Fibroblast of skin of abdomen (primary cell): ENCODE data around the gene TASOR2. TPM values are rescaled to one million over a fixed set of nuclear protein-coding genes. Genes with fewer than 3 reads are reported as not detected.

ENCODE experiments used
- DNase-seq: peaks from one replicate; pipeline ENCODE4 v3.0.0-alpha.2; 2013
- polyA plus RNA-seq, 2 experiments: library from polyadenylated mRNA; unstranded; fragments of 120-200 nt; gene quantifications; one replicate each; pipeline ENCODE4 v1.2.1, GENCODE V29; 2013; ENCODE audit not compliant: insufficient read length in 2 of 2

TASOR2 gene
- polyA plus RNA-seq (2013, experiment 1 of 2; ENCODE audit: insufficient read length) = 25.7 TPM
- 26.2 TPM for polyA plus RNA-seq (2013, experiment 2 of 2; ENCODE audit: insufficient read length)

GRCh38 chr10:5684318-5684970 is at the start of gene TASOR2:
TASOR2 (plus strand) TSS chr10:5684838; CDS start chr10:5720643, 35,805 bp downstream.
- peak; percentile 98 for DNase-seq

DNA sequence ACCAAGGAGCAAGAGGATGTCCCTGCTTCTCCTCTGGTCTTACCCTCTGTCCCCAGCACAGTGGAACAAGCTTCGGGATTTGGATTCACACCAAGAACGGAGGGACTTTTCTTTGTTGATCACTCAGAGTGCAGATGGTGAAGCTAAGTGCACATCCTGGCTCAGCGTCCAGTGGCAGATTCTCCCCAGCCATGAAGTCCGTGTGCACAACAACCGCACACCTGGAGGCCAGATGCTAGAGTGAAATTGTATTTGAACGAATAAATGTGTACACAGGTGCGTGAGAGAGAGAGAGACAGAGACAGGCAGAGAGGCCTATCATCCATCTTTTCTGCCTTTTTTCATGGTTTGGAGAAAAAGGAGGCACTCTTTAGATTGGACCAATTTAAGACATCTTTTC is 49.7 kb upstream of the TASOR2 start:
- no peak for DNase-seq

DNA sequence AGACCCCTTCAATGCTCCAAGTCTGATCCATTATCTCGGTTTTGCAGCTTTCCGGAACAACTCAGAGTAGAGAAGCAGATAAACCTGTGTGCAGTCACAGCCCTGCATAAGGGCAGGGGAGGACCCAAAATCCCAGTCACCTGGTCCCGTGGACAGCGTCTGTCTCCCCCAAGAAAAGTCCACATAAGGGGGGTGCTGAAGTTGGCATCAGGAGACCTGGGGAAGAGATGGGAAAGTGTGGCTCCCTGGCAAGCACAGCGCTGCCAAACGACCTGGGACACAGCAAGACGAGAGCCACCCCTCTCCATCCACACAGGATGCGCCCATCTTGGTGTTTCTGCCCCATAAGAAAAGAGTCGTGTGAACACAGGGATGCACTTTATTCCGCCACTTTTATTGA is 46.1 kb upstream of the TASOR2 start:
- DNase-seq = no peak

GRCh38 chr10:5639066-5639465 is 45.6 kb upstream of the TASOR2 start:
- no peak for DNase-seq

DNA sequence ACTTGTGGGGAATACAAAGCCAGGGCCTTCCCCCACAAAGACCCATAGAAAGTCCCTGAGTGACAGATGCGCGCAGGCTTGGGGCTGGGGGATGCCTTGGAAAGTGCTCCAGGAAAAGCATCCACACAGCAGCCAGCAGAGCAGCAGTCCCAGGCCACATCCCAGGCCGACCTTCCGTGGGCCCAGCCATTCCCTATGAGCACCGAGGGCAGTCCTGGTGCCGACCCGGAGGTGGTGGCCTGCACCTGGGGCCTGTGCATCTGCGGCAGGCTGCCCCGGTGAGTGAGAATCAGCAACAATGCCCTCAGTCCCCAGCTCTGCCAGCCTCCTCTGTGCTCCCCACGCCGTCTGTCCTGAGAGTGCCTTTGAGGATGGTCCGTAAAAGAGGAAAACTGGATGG is 44.6 kb upstream of the TASOR2 start:
- DNase-seq = no peak

DNA sequence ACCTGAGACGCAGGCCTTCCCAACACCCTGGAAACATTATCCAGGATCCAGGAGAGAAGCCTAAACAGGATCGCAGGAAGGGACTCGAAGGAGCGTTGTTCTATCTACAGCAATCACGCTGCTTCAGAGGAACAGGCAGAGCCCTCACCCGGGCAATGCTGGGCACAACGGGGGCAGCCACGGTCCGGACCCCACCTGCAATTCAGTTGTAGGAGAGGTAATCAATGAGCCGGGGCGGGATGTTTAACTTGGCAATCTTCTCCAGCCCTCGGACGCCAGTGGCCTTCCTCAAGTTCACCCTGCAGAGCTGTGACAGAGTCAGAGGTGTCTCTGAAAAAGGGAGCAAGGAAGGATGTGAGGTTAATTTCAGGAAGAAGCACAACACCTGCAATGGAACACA is 44.1 kb upstream of the TASOR2 start:
- DNase-seq = no peak

- no peak for DNase-seq
Observed at GRCh38 chr10:5641501-5641900, 43.1 kb upstream of the TASOR2 start.

DNA sequence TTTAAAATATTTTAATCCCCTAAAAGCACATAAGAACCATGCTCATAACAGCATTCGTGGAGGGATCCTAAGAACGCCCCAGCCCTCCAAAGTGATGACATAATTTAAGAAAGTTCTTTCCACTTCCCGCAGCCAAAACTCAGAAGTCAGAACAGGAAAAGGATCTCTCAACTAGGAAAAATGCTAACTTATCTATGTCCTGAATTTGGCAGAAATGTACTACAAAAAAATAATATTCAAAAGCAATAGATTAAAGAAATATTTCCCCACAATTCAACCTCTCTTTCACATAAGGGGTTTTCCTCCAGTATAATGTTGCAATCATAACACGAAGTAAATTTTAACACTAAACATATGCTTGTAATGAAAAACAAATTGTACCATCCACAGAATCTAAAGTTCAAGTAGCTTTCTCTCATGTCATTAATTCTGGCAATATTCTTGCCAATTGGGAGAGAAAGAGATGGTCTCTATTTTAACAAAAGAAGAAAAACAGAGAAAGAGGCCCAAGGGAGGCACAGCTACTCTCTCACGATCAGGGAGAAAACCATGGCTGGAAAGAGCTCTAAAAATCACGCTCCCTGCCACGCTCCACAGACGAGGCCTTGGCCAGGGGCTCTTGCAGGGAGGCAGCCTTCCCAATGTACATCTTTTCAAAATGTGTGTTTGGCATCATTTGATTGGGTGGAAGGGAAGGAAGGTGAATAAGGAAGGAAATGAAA is 41.1 kb upstream of the TASOR2 start:
- DNase-seq = peak; percentile 72

DNA sequence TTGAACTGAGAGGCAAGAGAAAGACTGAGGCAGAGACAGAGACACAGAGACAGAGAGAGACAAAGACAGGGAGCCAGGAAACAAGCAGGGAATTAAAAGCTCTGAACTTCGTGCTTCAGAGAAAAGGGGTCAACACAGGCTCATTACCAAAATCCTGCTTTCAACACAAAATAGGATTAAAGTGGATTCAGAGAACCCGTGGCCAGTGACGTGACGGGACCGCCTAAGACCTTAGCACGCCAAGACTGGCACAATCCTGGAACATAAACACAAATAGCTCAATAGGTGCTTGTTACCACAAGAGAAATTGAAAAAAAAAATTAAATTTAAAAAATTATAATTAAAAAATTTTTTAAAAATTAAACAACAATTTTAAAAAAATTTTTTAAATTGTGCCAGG is 39.7 kb upstream of the TASOR2 start:
- no peak for DNase-seq

DNA sequence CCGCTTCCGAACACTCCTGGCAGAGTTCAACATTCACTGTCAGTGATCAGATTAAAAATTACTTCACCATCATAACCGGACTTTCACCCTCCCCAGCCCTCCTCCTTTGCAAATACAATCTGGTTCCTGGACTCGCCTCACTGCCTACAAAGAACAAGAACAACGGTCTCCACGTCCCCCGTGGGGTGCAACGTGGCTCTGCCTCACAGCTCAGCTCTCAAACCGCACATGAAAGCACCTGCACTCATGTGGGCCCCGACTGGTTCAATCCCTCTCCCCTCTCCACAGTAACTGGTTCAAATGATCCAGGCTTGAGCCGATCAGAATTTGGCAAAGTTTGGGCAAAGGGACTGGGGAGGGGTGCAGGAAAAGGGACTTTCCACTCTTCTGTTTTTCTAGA is 39.3 kb upstream of the TASOR2 start:
- DNase-seq = no peak

DNA sequence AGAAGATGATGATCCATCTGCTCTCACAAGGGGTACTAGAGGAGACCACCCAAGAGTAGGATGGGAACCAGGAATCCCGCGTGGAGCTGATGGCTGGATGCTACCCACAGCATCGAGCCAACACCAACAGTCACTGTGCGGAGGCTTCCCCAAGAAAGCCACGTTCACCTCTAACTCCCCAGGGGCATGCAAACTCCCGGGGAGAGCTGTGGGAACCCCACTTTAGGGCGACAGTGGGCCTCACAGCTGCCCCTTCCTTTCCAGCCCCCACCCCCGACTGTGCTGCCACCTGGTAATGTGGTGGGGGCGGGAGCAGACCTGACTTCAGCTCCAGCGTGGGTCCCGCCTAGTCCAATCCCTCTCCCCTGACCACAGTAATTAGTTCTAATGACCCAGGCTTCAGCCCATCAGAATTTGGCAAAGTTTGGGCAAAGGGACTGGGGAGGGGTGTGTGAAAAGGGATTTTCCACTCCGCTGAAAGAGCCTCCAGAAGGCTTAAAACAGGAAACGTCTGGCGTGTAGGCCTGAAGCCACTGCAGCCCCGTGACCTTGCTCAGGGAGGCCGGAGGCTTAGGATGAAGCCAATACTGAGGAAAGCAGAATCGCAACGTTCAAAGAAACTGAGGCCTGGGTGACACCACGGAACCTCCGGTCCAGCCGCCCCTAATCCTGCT is 38.6 kb upstream of the TASOR2 start:
- no peak for DNase-seq

- DNase-seq = no peak
Observed at GRCh38 chr10:5647507-5648240, 37.0 kb upstream of the TASOR2 start.

GRCh38 chr10:5648494-5649457 is 35.9 kb upstream of the TASOR2 start:
- no peak for DNase-seq

- DNase-seq = no peak
Observed at GRCh38 chr10:5649746-5650145, 34.9 kb upstream of the TASOR2 start.

DNA sequence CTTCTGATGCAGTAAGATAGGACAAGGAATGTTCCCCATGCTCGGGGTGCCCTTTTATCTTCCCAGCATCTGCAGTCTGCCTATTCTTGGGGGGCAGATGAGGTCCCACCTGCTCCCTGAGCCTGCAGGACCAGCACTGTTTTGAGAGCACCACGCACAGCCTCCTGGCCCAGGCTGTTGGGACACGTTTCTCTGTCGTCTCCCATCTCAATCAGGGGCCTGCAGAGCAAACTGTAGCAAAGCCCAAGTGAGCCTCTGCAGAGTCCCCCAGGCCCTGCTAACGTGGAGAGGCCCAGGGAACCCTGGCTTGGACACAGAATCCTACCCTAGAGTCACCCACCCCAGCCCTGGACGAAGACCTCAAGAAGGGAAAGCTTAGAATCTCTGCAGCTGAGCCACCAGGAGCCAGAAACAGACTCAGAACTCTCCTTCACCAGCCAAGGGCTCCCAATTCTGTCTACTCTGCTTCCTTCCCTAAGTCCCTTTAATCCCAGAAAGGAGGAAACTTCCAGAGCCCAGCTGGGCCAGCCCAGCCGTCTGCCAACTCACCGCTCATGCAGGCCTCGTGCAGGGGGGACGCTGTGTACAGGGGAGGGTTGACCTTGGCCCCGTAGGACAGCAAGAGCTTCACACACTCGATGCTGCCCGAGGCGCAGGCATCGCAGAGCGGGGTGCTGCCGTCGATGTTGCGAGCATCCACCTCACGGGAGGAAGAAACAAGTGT is 33.8 kb upstream of the TASOR2 start:
- no peak for DNase-seq

- DNase-seq = no peak
Observed at GRCh38 chr10:5651388-5651764, 33.3 kb upstream of the TASOR2 start.

GRCh38 chr10:5652746-5653145 is 31.9 kb upstream of the TASOR2 start:
- DNase-seq = no peak

- DNase-seq = no peak
Observed at GRCh38 chr10:5654218-5654755, 30.4 kb upstream of the TASOR2 start.

GRCh38 chr10:5655121-5655520 is 29.5 kb upstream of the TASOR2 start:
- DNase-seq = no peak

DNA sequence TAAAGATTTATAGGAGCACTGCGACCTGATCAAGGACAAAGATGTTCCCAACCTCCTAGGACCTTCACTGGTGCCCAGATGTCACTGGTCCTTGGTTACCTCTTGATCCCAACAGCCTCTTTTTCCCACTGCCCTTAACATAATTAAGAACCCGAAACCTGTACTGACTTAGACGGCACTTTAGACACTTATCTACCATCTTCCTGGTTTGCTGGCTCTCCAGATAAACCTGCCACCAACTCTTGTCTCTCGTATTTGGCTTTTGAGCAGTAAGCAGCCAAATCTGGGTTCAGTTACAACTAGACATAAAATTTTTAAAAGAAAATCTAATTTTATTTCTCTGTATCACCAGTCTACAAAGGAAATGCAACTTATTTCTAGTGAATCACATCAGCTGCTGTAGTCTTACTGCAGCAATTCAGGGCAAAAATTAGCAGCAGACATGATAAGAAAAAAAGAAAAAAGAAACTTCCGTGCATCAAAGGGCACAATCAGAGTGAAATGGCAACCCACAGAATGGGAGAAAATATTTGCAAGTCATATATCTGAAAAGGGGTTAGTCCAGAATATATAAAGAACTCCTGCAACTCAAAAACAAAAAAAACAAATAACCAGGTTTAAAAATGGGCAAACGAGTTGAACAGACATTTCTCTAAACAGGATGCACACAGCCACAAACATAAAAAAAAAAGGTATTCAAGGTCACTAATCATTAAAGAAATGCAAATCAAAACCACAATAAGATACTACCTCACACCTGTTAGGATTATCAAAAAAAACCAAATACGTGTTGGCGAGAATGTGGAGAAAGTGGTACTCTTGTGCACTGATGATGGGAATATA is 27.7 kb upstream of the TASOR2 start:
- DNase-seq = no peak
